ENCODE data around the gene DDX59. TPM values are rescaled to one million over a fixed set of nuclear protein-coding genes. Genes with fewer than 3 reads are reported as not detected.

DDX59 gene
- total RNA-seq = 20.6 and 21.3 TPM in 2 replicates

DNA sequence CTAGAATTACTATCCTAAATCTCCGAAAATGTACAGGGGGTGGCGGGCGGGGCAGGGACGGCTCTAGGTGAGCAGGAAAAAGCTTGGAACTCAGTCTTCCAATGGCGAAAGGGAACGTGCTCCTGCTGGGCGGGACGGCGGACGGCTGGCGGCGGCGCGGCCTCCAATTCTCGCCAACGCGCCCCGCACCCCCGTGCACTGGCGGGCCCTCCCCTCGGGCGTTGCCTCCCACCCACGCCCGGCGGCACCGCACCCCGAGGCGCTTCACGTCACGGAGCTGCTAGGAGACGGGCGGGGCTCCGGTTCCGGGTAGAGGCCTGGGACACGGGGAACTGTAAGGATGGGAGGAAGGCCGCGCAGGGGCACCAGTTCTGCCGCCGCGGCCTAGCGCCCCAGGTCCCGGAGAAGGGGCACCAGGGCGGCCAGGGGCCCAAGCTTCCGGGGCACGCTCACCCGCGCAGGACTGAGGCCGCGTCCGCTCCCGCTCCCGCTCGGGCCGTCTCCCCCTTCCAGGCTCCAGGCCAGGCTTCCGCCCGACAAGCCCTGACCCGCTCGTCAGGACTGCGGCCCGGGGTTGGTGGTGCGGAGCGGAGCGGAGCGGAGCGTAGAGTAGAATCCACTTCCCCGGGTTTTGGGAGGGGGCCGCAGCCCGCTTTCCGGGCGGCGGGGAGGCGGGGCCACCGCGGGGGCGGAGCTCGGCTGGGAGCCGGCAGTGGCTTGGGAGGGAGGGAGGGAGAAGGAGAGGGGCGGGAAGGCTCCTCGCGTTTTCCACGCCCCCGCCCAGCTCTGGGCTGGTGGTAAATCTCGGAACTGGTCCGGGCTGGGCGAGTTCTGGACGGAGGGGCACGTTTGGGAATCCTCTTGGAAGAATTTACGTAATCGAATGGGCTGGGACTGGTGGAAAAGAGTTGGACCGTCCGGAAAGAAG lies at the start of gene DDX59:
Gene DDX59, minus strand, starts transcription at position 594 of the 928 bp plus-strand sequence. CDS start 3,167 bp downstream, outside the sequence.
- intact Hi-C loops (cut with micrococcal nuclease) = loop anchor here (1.0 to 2.0 kb wide), 3 partner anchors 49 to 349 kb away; partner anchors contain the start of genes CAMSAP2 and KIF14

- intact Hi-C loops (cut with micrococcal nuclease) = no loop called here
These were observed 44.9 kb upstream of the DDX59 start for GRCh38 chr1:200714504-200715187.

- intact Hi-C loops (cut with micrococcal nuclease) = no loop called here
These were observed 40.5 kb upstream of the DDX59 start for GRCh38 chr1:200710166-200710565.

GRCh38 chr1:200708769-200709168 lies 39.1 kb upstream of the DDX59 start:
- intact Hi-C loops (cut with micrococcal nuclease) = no loop called here

DNA sequence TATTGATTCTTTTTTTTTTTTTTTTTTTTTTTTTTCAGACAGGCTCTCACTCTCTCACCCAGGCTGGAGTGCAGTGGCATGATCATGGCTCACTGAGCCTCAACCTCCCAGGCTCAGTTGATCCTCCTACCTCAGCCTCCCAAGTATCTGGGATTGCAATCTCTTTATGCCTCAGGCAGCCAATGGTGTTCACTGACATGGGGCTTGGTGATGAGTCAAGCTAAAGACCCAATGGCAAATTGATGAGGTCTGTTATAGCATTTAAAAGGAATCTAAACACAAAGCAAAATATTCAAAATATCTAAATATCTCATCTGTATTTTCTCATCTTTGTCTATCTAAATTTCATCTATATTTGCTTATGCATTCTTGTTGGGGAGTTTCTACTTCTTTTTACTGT lies 38.5 kb upstream of the DDX59 start:
- intact Hi-C loops (cut with micrococcal nuclease) = no loop called here

GRCh38 chr1:200707116-200707515 lies 37.4 kb upstream of the DDX59 start:
- intact Hi-C loops (cut with micrococcal nuclease) = no loop called here

DNA sequence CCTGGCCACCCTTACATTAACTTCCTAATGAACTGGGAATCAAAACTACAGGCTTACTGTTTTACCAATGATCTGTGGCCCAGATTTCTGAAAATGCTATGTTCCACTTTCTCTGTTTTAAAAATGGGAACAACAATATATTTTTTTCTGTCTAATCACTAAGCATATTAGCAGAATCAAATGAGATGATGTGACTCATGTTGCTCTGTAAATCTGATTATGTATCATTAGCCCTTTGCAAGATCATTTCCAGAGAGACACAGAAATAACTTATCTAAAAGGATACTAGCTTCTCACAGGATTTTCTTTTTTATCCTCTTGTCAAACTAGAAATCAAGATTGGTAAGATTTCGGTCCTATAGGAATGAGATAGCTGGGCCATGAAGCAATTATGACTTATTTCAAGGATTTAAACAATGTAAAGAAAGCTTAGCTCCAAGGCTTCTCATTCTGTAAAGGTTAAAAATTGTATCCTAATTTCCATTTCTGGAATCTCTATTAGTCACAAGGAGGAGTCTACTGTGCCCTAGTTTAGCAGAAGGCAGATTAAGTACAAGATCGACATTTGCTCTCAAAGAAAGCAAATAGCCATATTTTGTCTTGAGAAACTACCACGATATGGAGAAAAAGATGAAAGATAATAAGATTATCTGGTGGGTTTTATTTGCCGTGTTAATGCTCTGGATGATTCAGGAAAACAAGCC lies 36.6 kb upstream of the DDX59 start:
- intact Hi-C loops (cut with micrococcal nuclease) = no loop called here

DNA sequence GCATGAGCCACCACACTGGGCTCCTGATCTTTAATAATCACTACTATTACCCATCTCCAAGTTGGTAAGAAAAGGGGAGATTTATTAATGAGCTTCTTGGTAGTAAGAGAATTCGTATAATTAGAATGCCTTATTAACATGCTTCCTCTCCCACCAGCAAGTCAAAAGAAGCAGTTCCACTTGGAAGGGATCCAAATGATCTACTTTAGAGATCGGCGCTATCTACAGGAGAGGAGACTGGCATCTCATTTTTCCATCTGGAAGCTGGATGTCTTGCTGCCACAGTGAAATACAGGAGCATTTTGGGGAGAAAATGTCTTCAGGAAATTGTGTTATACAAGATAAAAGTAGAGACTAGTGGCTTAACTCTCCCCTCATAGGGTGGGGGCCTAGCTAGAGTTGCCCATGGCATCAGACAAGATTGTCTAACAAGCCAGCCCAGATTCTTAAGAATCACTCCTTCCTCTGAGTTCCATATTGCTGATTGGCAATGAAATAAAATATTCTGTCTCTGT lies 35.3 kb upstream of the DDX59 start:
- intact Hi-C loops (cut with micrococcal nuclease) = no loop called here

GRCh38 chr1:200699871-200700270 lies 30.2 kb upstream of the DDX59 start:
- intact Hi-C loops (cut with micrococcal nuclease) = no loop called here

DNA sequence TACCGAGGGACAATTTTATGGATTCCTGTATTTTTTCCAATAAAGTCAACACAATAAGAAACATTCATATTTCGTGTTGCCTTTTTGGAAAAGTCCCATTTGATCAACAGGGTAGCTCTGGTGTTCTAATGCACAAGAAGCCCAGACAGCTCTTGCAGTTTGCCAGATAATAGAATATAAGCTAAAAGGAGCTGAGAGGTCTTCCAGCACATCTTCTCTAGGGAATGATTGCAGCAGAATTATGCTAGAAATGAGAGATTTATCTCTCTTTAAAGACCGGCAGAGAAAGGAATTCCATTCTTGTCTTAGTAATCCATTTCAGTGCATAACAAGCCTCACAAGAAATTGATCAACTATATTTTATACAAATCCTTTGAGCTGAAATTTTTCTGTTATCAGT lies 25.0 kb upstream of the DDX59 start:
- intact Hi-C loops (cut with micrococcal nuclease) = no loop called here

- intact Hi-C loops (cut with micrococcal nuclease) = no loop called here
These were observed 23.6 kb upstream of the DDX59 start for GRCh38 chr1:200693327-200693726.

- intact Hi-C loops (cut with micrococcal nuclease) = no loop called here
These were observed 22.6 kb upstream of the DDX59 start for GRCh38 chr1:200692316-200692715.

GRCh38 chr1:200686620-200687019 lies 16.9 kb upstream of the DDX59 start:
- intact Hi-C loops (cut with micrococcal nuclease) = no loop called here

DNA sequence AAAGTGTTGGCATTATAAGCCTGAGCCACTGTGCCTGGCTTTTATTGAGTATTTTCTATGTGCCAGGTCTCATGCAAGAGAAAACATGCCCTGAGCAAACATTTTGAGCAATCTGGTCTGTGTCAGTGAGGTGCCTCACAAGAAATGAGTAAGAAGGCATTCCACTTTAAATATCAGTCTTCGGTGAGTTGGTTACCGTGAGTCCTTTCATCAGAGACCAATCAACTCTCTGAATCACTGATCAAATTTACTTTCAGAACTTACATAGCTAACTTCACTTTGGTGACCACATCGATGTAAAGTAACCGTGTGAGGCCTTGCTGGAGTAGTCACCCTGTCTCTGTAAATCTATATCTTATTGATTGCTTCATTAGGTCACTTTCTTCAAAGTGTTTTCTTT lies 14.3 kb upstream of the DDX59 start:
- intact Hi-C loops (cut with micrococcal nuclease) = no loop called here

DNA sequence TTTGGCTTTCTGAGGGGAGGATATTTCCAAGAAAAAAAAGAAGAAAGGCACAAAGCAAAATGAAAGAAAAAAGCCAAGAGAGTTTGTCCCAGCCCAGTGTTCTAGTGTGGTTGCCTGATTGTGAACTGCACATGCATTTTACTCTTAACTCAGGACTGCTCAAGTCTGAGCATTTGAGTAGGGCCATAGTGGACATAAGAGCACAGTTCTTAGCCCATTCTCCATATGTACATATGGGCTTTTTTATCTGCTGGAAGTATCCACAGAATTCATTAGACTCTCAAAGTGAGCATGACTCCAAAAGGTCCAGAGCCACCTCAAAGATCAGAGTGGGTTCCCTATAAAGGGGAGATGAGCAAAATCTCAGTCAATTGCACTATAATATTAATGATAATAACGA lies 13.6 kb upstream of the DDX59 start:
- intact Hi-C loops (cut with micrococcal nuclease) = no loop called here

DNA sequence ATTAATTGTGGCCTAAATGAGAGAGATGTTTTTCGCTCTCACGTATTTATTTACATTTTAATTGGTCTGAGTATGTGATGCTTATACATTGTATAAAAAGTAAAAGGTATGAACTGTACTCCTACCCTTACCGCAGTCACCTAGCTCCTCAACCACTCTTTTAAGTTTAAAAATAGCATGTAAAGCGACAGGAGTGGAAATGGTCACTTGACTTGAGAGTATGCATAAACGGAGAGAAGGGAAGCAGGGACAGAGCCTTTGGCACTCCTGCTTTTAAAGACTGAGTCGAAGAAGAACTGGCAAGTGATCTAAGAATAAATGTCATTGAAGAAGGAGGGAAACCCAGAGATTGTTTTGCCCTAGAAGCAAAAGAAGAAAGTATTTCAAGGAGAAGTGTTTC lies 11.5 kb upstream of the DDX59 start:
- intact Hi-C loops (cut with micrococcal nuclease) = no loop called here

GRCh38 chr1:200676829-200677228 lies 7.1 kb upstream of the DDX59 start:
- intact Hi-C loops (cut with micrococcal nuclease) = no loop called here

DNA sequence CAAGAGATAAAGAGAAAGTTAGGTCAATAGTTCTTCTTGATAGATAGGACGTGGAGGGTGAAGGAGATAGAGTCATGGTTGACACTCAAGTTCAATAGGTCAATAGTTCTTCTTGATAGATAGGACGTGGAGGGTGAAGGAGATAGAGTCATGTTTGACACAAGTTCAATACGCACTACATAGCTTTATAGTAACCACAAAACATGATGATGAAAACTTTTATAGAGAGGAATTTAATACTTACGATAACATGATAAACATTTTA lies 5.8 kb upstream of the DDX59 start:
- intact Hi-C loops (cut with micrococcal nuclease) = no loop called here

- intact Hi-C loops (cut with micrococcal nuclease) = no loop called here
These were observed 5.3 kb upstream of the DDX59 start for GRCh38 chr1:200674838-200675587.

- intact Hi-C loops (cut with micrococcal nuclease) = no loop called here
These were observed 4.5 kb upstream of the DDX59 start for GRCh38 chr1:200673952-200674823.
